Transverse colon (tissue), 4 donors: ENCODE results near the gene EGR4. TPM values are rescaled to one million over a fixed set of nuclear protein-coding genes. Genes with fewer than 3 reads are reported as not detected.

ENCODE experiments used
- DNase-seq: peaks from one replicate; pipeline ENCODE4 v3.0.0-alpha.2; 2019
- H3K27ac ChIP-seq, 4 donors: fragments of 200-600 bp; sonication (generic); 2 replicates each; pipeline ENCODE4 v1.5.1; 2016 to 2018; ENCODE audit warnings: inconsistent platforms in 4 of 4
- H3K27me3 ChIP-seq: fragments of 200-600 bp; sonication (generic); 2 replicates; pipeline ENCODE4 v1.5.1; 2017; ENCODE audit warnings: inconsistent platforms
- H3K36me3 ChIP-seq, 4 donors: fragments of 200-600 bp; sonication (generic); 2 replicates each; pipeline ENCODE4 v1.5.1; 2017 to 2019; ENCODE audit warnings: inconsistent platforms in 4 of 4
- H3K4me1 ChIP-seq, 4 donors: fragments of 200-600 bp; sonication (generic); 2 replicates each; pipeline ENCODE4 v1.5.1; 2017 to 2020; ENCODE audit warnings: inconsistent platforms in 4 of 4
- H3K4me3 ChIP-seq, 4 donors: fragments of 200-600 bp; sonication (generic); 1 replicate in 1 of 4; 2 replicates in 3 of 4; pipeline versions ENCODE4 v1.5.1 to v1.6.1; 2017 to 2019; ENCODE audit warnings: inconsistent platforms in 4 of 4
- H3K9me3 ChIP-seq, 2 donors: fragments of 200-600 bp; sonication (generic); 2 replicates each; pipeline ENCODE4 v1.5.1; 2017 to 2019; ENCODE audit warnings: inconsistent platforms in 2 of 2
- CTCF ChIP-seq, 5 experiments: fragments of 200-600 bp in 3 of 5; fragments of 450-650 bp in 2 of 5; sonication (generic) in 3 of 5; IDR thresholded peaks; 1 replicate in 2 of 5; 2 replicates in 3 of 5; pipeline ENCODE4 v1.5.1; 2016 to 2017; ENCODE audit warnings: antibody characterized with exemption in 5 of 5, inconsistent platforms in 3 of 5, mild to moderate bottlenecking in 2 of 5, moderate library complexity in 1 of 5
- EP300 ChIP-seq: sonication (generic); formaldehyde crosslinking; IDR thresholded peaks from one replicate; pipeline ENCODE4 v1.6.1; 2017; ENCODE audit warnings: antibody characterized with exemption, low read depth
- POLR2A ChIP-seq: fragments of 450-650 bp; IDR thresholded peaks from one replicate; pipeline ENCODE4 v1.6.1; 2016; ENCODE audit warnings: antibody characterized with exemption, mild to moderate bottlenecking, moderate library complexity
- POLR2AphosphoS5 ChIP-seq, 3 donors: sonication (generic); formaldehyde crosslinking; IDR thresholded peaks; one replicate each; pipeline ENCODE4 v1.6.1; 2016; ENCODE audit warnings: antibody characterized with exemption in 3 of 3
- WGBS, 2 donors: methylation state at CpG; one replicate each; pipeline ENCODE4 v1.1.5; 2018; ENCODE audit warnings: low coverage in 1 of 2; 5-methylcytosine and 5-hydroxymethylcytosine counted together
- in situ Hi-C, 4 donors: fragments of 200-750 bp; cut with MboI; loops; one replicate each; pipeline versions ENCODE4 v1.15.0 to v1.15.1; 2017; ENCODE audit warnings: low sequenced_read_pairs in 3 of 4, low pct_ligation_motif_present in 1 of 4, low pct_unique_long_range_greater_than_20kb in 1 of 4
- intact Hi-C: fragments of 100-400 bp; cut with DNase I; formaldehyde crosslinking; loops from one replicate; pipeline ENCODE4 v1.15.1; 2023; ENCODE audit warnings: low total_unique reads
- total RNA-seq, 4 donors: library from RNA; depleted of rRNA; stranded (reverse); fragments of >200 nt; gene quantifications; one replicate each; pipeline ENCODE4 v1.1.0, GENCODE V29; 2016

EGR4 gene
- total RNA-seq, 4 donors from 2014 or later: not detected

GRCh38 chr2:73257425-73258125 is 35.8 kb downstream of the EGR4 start:
- H3K9me3 ChIP-seq: no peaks in the 10 kb centered on the region
- TF ChIP-seq POLR2A (no peak), CTCF (IDR thresholded peaks at IDR 0.05) (no peak), EP300 (no peak), POLR2AphosphoS5 (IDR thresholded peaks at IDR 0.05) (no peak)
- intact Hi-C loops: no loop called here
- H3K36me3 ChIP-seq: peaks cover 0 to 6% (median 3%) of the 10 kb centered on the region in 4 donors
- DNase-seq: peak; percentile 35
- 63 to 100% methylated on average over 2 to 10 of the region's 10 CpGs for WGBS, 2 donors
- no peaks in the 10 kb centered on the region for H3K27me3 ChIP-seq
- H3K4me3 ChIP-seq: no peak overlapping the region
- no peak overlapping the region for H3K27ac ChIP-seq
- no peaks in the 10 kb centered on the region for H3K4me1 ChIP-seq
- in situ Hi-C loops: no loop called here

GRCh38 chr2:73257021-73257420 is 36.3 kb downstream of the EGR4 start:
- H3K4me3 ChIP-seq: no peak overlapping the region
- intact Hi-C loops: no loop called here
- H3K9me3 ChIP-seq: no peaks in the 10 kb centered on the region
- H3K36me3 ChIP-seq: peaks cover 0 to 10% (median 3%) of the 10 kb centered on the region in 4 donors
- H3K4me1 ChIP-seq: no peaks in the 10 kb centered on the region
- H3K27me3 ChIP-seq: no peaks in the 10 kb centered on the region
- no peak for DNase-seq
- 95% methylated on average over 2 of the region's 2 CpGs; no CpG with 5 or more reads in 1 of the 2 donors for WGBS, 2 donors
- in situ Hi-C loops: no loop called here
- TF ChIP-seq POLR2A (no peak), POLR2AphosphoS5 (IDR thresholded peaks at IDR 0.05) (no peak), CTCF (IDR thresholded peaks at IDR 0.05) (no peak), EP300 (no peak)
- no peak overlapping the region for H3K27ac ChIP-seq

GRCh38 chr2:73256618-73256922 is 36.8 kb downstream of the EGR4 start:
- Histone ChIP-seq H3K36me3 (peaks cover 0 to 10% (median 3%) of the 10 kb centered on the region in 4 donors), H3K4me3 (no peak overlapping the region), H3K9me3 (no peaks in the 10 kb centered on the region), H3K27me3 (no peaks in the 10 kb centered on the region), H3K4me1 (no peaks in the 10 kb centered on the region), H3K27ac (no peak overlapping the region)
- intact Hi-C loops: no loop called here
- TF ChIP-seq POLR2AphosphoS5 (IDR thresholded peaks at IDR 0.05): no peak
- TF ChIP-seq CTCF (IDR thresholded peaks at IDR 0.05): no peak
- no peak for TF ChIP-seq EP300
- no peak for TF ChIP-seq POLR2A
- WGBS, 2 donors: 94% methylated on average over 1 of the region's 1 CpG; no CpG with 5 or more reads in 1 of the 2 donors
- in situ Hi-C loops: no loop called here
- no peak for DNase-seq

GRCh38 chr2:73255907-73256617 is 37.3 kb downstream of the EGR4 start:
- Histone ChIP-seq H3K36me3 (peaks cover 0 to 11% (median 4%) of the 10 kb centered on the region in 4 donors), H3K27ac (no peak overlapping the region), H3K9me3 (no peaks in the 10 kb centered on the region), H3K4me1 (no peaks in the 10 kb centered on the region), H3K27me3 (no peaks in the 10 kb centered on the region), H3K4me3 (no peak overlapping the region)
- TF ChIP-seq EP300 (no peak), POLR2A (no peak), CTCF (IDR thresholded peaks at IDR 0.05) (no peak), POLR2AphosphoS5 (IDR thresholded peaks at IDR 0.05) (no peak)
- WGBS, 2 donors: 68% methylated on average over 5 of the region's 5 CpGs; no CpG with 5 or more reads in 1 of the 2 donors
- DNase-seq: no peak
- intact Hi-C loops: no loop called here
- in situ Hi-C loops: no loop called here
